Measurements from ENCODE around the gene USP11.

- TF ChIP-seq CTCF (IDR thresholded peaks at IDR 0.05): no peak
- no peak for TF ChIP-seq POLR2A (IDR thresholded peaks at IDR 0.05)
- TF ChIP-seq POLR2AphosphoS5 (IDR thresholded peaks at IDR 0.05): no peak
Measured at GRCh38 chrX:47232197-47232802, 509 bp upstream of the USP11 start.

All from upper lobe of left lung (tissue), 4 donors.